Measurements from ENCODE around the gene KAT5.
"Not testable (repeated sequence)": the region's sequence is repeated elsewhere in the genome, so short reads cannot be mapped to it uniquely, and the experiment has no call there.

KAT5 gene

DNA sequence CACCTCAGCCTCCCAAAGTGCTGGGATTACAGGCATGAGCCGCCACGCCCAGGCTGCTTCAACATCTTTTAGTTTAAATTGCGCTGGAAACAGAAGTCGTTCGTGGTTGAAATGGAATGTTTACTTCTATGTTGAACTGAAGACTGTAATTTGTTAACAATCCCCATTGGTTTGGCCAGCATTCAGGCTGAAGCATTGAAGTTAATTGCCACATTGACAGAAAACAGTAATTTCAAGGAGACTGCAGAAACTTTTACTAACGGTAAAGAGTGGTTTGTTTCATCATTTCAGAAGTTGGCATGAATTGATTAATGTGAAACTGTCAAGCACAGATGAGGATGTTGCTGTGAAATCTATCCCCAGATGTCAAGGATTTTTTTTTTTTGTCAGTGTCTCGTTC lies 54.5 kb downstream of the KAT5 start:
- no peaks in the 10 kb centered on the region for H3K27me3 ChIP-seq (ENCODE audit: control insufficient read depth, insufficient read depth, low read length)
- H3K9ac ChIP-seq (ENCODE audit: low read length), result no peak overlapping the region
- no peak overlapping the region for H3K4me3 ChIP-seq (ENCODE audit: low read length)
- H3K36me3 ChIP-seq (ENCODE audit: control insufficient read depth, insufficient read depth, low read length), result no peaks in the 10 kb centered on the region
- H3K4me1 ChIP-seq (ENCODE audit: control insufficient read depth, insufficient read depth, low read length), result peaks cover under 1% of the 10 kb centered on the region
- no peaks in the 10 kb centered on the region for H3K9me3 ChIP-seq (ENCODE audit: control insufficient read depth, low read length)

DNA sequence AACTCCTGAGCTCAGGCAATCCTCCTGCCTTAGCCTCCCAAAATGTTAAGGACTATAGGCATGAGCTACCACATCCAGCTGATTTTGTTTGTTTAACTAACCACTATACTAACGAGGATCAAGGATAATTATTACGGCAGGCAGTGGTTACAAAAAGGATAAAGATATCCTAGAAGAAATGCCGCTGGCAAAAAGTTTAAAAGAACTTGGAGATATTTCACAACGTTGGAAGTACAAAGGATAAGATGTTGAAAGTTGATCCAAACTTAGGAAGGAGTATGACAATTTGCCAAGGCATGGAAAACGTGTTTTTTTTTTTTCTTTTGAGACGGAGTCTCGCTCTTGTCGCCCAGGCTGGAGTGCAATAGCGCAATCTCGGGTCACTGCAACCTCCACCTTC lies 55.4 kb downstream of the KAT5 start:
- H3K36me3 ChIP-seq (ENCODE audit: control insufficient read depth, insufficient read depth, low read length), result no peaks in the 10 kb centered on the region
- no peaks in the 10 kb centered on the region for H3K9me3 ChIP-seq (ENCODE audit: control insufficient read depth, low read length)
- H3K4me3 ChIP-seq (ENCODE audit: low read length), result no peak overlapping the region
- peaks cover 7% of the 10 kb centered on the region for H3K4me1 ChIP-seq (ENCODE audit: control insufficient read depth, insufficient read depth, low read length)
- no peak overlapping the region for H3K9ac ChIP-seq (ENCODE audit: low read length)
- H3K27me3 ChIP-seq (ENCODE audit: control insufficient read depth, insufficient read depth, low read length), result no peaks in the 10 kb centered on the region

DNA sequence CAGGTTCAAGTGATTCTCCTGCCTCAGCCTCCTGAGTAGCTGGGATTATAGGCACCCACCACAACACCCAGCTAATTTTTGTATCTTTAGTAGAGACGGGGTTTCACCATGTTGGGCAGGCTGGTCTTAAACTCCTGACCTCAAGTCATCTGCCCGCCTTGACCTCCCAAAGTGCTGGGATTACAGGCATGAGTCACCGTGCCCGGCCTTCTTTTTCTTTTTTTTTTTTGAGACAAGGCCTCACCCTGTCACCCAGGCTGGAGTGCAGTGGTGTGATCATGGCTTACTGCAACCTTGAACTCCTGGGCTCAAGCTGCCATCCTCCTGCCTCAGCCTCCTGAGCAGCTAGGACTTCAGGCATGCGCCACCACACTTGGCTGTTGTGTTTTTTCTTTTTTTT lies 55.8 kb downstream of the KAT5 start:
- H3K4me1 ChIP-seq (ENCODE audit: control insufficient read depth, insufficient read depth, low read length); H3K9ac ChIP-seq (ENCODE audit: low read length); H3K4me3 ChIP-seq (ENCODE audit: low read length); H3K9me3 ChIP-seq (ENCODE audit: control insufficient read depth, low read length); H3K27me3 ChIP-seq (ENCODE audit: control insufficient read depth, insufficient read depth, low read length); H3K36me3 ChIP-seq (ENCODE audit: control insufficient read depth, insufficient read depth, low read length): not testable (repeated sequence)

All from mucosa of stomach (tissue), 1 donor.